ENCODE data around the gene ANO1.

The ANO1 gene

GRCh38 chr11:70220136-70220535 lies 142.0 kb downstream of the ANO1 start:
- TF ChIP-seq RAD21 (IDR thresholded peaks at IDR 0.05; ENCODE audit: low read depth): no peak
- TF ChIP-seq CREB1 (IDR thresholded peaks at IDR 0.05; ENCODE audit: low read depth): no peak
- no peak for TF ChIP-seq FOXM1 (IDR thresholded peaks at IDR 0.05; ENCODE audit: borderline replicate concordance, low read depth)
- TF ChIP-seq EGR1 (IDR thresholded peaks at IDR 0.05): no peak
- no peak for TF ChIP-seq ZBTB7A (IDR thresholded peaks at IDR 0.05; ENCODE audit: low read depth)
- no peak for TF ChIP-seq USF1 (IDR thresholded peaks at IDR 0.05)
- no peak for TF ChIP-seq TCF12 (IDR thresholded peaks at IDR 0.05; ENCODE audit: low read depth)
- TF ChIP-seq MAX (IDR thresholded peaks at IDR 0.05): no peak
- no peak for TF ChIP-seq TAF1 (IDR thresholded peaks at IDR 0.05; ENCODE audit: low read depth)

- TF ChIP-seq EP300 (IDR thresholded peaks at IDR 0.05; ENCODE audit: borderline replicate concordance) (no peak), TEAD4 (IDR thresholded peaks at IDR 0.05) (no peak), ZBTB7A (IDR thresholded peaks at IDR 0.05; ENCODE audit: low read depth) (no peak), REST (IDR thresholded peaks at IDR 0.05; ENCODE audit: low read depth) (no peak), YY1 (IDR thresholded peaks at IDR 0.05; ENCODE audit: low read depth) (no peak), EGR1 (IDR thresholded peaks at IDR 0.05) (no peak), MAX (IDR thresholded peaks at IDR 0.05) (no peak), CREB1 (IDR thresholded peaks at IDR 0.05; ENCODE audit: low read depth) (no peak), NFIC (IDR thresholded peaks at IDR 0.05) (no peak), FOXM1 (IDR thresholded peaks at IDR 0.05; ENCODE audit: borderline replicate concordance, low read depth) (no peak), CEBPB (IDR thresholded peaks at IDR 0.05) (no peak), TCF12 (IDR thresholded peaks at IDR 0.05; ENCODE audit: low read depth) (no peak)
Observed at GRCh38 chr11:70220920-70221319, 142.8 kb downstream of the ANO1 start.

- TF ChIP-seq NFIC (IDR thresholded peaks at IDR 0.05) (peak; percentile 40; the same call in 1 of the 2 replicates), TEAD4 (IDR thresholded peaks at IDR 0.05) (no peak)
Observed at GRCh38 chr11:70225681-70226177, 147.6 kb downstream of the ANO1 start.

GRCh38 chr11:70226183-70226582 lies 148.1 kb downstream of the ANO1 start:
- TF ChIP-seq TEAD4 (IDR thresholded peaks at IDR 0.05) (no peak), RAD21 (IDR thresholded peaks at IDR 0.05; ENCODE audit: low read depth) (no peak)

GRCh38 chr11:70226967-70227366 lies 148.8 kb downstream of the ANO1 start:
- TF ChIP-seq RAD21 (IDR thresholded peaks at IDR 0.05; ENCODE audit: low read depth) (peak; percentile 28), CREB1 (IDR thresholded peaks at IDR 0.05; ENCODE audit: low read depth) (no peak)

GRCh38 chr11:70229737-70230136 lies 151.6 kb downstream of the ANO1 start:
- TF ChIP-seq TAF1 (IDR thresholded peaks at IDR 0.05; ENCODE audit: low read depth) (no peak), CEBPB (IDR thresholded peaks at IDR 0.05) (no peak), YY1 (IDR thresholded peaks at IDR 0.05; ENCODE audit: low read depth) (no peak), FOXM1 (IDR thresholded peaks at IDR 0.05; ENCODE audit: borderline replicate concordance, low read depth) (no peak), CREB1 (IDR thresholded peaks at IDR 0.05; ENCODE audit: low read depth) (no peak), EP300 (IDR thresholded peaks at IDR 0.05; ENCODE audit: borderline replicate concordance) (no peak), RAD21 (IDR thresholded peaks at IDR 0.05; ENCODE audit: low read depth) (no peak), ZBTB7A (IDR thresholded peaks at IDR 0.05; ENCODE audit: low read depth) (no peak)

GRCh38 chr11:70230151-70230839 lies 152.2 kb downstream of the ANO1 start:
- TF ChIP-seq FOXM1 (IDR thresholded peaks at IDR 0.05; ENCODE audit: borderline replicate concordance, low read depth) (no peak), MAX (IDR thresholded peaks at IDR 0.05) (no peak), YY1 (IDR thresholded peaks at IDR 0.05; ENCODE audit: low read depth) (no peak), EP300 (IDR thresholded peaks at IDR 0.05; ENCODE audit: borderline replicate concordance) (no peak), ZBTB7A (IDR thresholded peaks at IDR 0.05; ENCODE audit: low read depth) (no peak), EGR1 (IDR thresholded peaks at IDR 0.05) (no peak), CEBPB (IDR thresholded peaks at IDR 0.05) (no peak), TAF1 (IDR thresholded peaks at IDR 0.05; ENCODE audit: low read depth) (no peak), REST (IDR thresholded peaks at IDR 0.05; ENCODE audit: low read depth) (no peak), TEAD4 (IDR thresholded peaks at IDR 0.05) (no peak), CREB1 (IDR thresholded peaks at IDR 0.05; ENCODE audit: low read depth) (no peak)

Measured in Ishikawa (cell line).